NCI-H2081 (cell line): ENCODE data around the gene NPAS4.
"Not testable (repeated sequence)": the region's sequence is repeated elsewhere in the genome, so short reads cannot be mapped to it uniquely, and the experiment has no call there.

Source experiments
- DNase-seq, 2 experiments: peaks; one replicate each; lab custom pipeline; 2025; lab: John Stamatoyannopoulos, UW

Gene NPAS4

DNA sequence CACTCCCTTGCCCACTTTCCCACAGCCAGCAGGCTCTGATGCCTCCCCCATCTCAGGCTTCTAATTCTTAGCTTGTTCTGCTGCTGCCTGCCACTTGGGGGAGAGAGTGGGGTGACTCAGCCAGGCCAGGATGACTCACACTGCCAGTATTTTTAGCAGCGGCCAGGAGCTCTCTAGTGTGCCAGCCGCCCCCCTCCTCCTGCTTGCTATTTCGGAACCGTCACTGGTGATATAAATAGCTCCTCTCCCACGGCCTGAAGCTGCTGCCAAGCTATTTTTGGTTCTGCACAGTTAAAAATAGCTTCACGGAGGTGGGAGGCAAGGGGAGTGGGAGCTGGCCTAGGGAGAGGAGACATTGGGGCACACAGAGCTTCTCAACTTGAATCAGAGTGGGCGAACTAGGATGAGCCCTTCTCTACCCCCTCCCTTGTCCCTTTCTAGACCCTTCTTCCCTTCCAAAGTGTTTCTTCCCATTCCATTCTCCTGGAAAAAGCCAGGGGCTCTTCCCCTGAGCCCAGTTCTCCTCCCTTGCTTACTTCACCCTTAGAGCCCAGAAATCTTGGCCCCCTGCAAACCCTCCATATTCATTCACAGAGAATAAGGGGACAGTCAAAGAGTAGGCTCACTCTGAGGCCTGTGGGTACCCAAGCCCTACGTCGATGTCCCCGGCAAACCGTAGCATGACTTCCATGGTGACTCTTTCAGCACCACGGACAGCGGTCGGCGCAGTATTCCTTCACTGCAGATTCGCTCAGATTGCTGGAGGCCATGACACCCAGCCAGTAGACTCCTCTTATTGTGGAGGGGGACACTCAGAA lies 2.5 kb upstream of the NPAS4 start:
- peak; percentile 45 to 71 for DNase-seq

DNA sequence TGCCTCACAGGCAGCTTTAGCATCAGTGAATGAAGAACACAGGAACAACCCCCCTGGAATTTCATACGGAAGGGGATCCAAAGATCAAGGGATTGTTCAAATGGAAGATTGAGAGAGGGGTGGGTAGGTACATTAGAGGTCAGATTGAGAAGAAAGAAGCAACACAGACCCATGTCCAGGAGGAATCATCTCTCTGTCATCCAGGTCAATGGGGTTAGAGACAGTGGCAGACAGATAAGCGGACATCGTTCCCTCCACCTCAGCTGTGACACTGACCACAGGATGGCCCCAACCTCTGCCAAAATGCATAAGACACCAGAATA lies 1.9 kb upstream of the NPAS4 start:
- no peak for DNase-seq

DNA sequence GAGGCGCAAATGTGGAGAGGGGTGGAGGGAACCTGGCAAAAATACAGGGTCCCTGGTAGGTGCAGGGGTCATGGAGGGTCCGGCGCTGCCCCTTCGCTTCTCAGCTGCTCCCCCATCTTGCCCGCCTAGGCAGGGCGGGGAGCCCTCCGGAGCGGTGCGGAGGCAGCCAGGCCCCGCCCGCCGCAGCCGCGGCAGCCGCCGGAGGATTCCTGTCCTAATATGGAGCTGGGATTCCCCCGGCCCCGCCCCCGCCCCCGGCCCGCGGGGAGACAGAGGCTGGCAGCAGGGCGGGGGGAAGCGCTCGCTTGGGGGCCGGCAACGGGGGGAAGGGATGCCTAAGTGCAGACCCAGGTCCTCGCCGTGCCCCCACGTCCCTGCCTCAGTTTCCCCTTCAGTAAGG lies 1.0 kb upstream of the NPAS4 start:
- DNase-seq, result peak; percentile 28 to 51

DNA sequence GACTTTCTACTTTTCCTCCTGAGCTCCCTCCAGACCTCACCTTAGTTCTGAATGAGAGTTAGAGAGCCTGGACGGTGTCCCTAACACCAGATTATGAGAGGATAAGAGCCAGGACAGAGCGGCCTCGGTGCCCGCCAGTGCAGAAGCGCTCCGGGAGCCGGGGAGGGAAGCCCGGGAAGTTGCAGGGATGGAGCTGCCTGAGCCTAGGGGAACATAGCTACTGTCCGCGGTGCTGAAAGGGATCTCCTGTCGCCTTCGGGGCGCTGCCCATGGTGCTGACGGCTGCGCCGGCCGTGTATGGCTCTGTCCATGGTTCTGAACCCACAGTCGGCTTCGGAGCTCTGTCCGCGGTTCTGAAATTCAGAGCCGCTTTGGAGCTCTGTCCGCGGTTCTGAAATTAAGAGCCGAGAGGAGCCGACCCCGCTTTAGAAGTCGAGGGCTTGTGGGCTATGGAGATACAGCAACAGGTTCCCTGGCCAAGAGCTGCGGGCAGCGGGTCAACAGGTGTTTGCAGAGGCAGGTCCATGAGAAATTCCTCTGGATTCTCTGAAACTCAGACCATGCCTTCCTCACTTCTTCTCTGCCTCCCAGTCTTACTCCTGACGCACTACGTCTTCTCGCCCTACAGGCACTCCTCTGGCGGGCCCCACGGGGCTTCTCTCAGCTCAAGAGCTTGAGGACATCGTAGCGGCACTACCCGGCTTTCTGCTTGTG lies 814 bp downstream of the NPAS4 start:
- no peak for DNase-seq

DNA sequence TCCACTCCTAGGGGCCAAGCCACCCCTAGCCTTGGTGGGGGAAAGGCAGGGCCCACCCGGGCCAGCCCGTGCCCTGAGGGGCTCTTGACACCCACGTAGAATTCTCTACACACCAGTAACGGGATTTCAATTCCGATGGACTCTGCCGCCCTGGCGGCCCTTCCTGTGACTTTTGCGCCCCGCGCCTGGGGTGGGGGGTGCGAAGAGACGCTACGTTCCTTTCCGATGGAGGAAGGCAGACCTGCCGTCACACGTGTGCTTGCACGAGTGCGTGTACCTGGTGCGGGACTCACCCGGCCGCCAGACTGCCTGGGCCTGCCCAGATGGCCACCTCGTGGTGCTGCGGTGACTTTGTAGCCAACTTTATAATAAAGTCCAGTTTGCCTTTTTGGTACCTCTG lies 5.5 kb downstream of the NPAS4 start:
- no peak for DNase-seq

DNA sequence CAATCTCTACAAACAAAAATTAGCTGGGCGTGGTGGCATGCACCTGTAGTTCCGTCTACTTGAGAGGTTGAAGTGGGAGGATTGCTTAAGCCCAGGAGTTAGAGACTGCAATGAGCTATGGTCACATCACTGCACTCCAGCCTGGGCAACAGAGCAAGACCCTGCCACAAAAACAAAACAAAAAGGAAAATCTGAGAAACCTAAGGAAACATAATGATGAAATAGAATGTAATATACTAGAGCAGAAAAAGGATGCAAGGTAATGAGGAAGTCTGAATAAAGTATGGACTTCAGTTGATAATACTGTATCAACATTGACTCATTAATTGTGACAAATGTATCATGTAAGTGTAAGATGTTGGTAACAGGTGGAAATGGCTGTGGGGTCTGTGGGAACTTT lies 8.1 kb downstream of the NPAS4 start:
- no peak for DNase-seq

DNA sequence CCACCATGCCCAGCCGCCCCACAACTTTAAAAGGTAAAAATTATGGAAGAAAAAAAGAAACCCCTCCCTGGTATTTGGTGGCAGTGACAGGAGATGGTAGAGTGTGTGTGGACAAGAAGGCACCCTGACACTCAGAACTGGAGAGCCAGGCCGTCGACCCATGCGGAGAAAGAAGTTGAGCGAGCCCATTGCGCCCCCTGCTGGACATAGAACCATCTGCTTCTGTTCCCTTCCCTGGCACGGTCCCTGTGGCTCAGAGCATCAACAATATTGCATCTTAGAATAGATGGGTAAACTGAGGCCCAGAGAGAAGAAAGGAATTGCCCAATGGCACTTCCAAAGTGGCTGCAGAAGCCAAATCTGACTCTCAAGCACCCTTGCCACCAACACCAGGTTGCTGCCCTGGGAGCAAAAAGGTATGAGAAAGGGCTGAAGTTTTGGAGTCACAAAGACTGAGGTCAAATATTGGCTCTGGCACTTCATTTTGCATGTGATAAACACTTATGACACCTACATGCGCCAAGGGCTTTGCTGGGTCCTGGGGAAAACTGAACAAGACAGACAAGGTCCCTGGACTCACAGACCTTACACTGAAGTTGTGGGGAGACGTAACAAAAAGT lies 9.3 kb downstream of the NPAS4 start:
- peak; percentile 61 to 83 for DNase-seq

DNA sequence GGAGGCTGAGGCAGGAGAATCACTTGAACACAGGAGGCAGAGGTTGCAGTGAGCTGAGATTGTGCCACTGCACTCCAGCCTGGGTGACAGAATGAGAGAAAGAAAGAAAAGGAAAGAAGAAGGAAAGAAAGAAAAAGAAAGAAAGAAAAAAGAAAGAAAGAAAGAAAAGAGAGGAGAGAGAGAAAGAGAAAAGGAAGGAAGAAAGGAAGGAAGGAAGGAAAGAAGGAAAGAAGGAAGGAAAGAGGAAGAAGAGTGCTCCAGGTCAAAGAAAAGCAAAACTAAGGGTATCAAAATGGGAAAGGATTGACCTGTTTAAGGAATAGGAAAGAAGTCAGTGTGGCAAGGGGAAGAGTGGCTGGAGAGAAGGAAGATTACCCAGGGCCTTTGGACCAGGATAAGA lies 10.5 kb downstream of the NPAS4 start:
- DNase-seq, result not testable (repeated sequence)

DNA sequence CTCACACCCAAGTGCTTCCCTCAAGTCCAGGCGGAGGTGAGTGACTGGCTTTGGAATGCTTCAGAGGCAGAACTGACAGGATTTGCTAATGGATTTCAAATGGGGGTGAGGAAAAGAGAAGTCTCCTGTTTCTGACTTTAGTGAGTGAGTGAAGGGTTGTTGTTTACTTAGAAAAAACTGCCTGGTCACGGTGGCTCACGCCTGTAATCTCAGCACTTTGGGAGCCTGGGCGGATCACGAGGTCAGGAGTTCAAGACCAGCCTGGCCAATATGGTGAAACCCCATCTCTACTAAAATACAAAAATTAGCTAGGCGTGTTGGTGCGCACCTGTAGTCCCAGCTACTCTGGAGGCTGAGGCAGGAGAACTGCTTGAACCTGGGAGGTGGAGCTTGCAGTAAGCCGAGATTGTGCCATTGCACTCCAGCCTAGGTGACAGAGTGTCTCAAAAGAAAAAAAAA lies 11.1 kb downstream of the NPAS4 start:
- DNase-seq, result not testable (repeated sequence)

DNA sequence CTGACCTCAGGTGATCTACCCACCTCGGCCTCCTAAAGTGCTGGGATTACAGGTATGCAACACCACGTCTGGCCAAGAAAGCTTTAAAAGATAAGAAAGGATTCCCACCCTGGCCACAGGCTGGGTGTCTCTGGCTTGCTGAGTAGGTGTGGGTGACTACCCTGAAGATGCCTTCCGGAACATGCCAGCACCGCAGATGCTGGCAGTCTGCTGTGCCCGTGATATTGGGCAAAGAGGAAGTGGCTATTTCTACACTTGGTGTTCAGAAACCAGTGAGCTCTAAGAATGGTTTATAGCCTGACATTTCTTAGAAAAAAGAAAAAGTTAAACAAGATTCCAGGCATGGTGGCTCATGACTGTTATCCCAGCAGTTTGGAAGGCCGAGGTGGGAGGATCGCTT lies 11.8 kb downstream of the NPAS4 start:
- no peak for DNase-seq

DNA sequence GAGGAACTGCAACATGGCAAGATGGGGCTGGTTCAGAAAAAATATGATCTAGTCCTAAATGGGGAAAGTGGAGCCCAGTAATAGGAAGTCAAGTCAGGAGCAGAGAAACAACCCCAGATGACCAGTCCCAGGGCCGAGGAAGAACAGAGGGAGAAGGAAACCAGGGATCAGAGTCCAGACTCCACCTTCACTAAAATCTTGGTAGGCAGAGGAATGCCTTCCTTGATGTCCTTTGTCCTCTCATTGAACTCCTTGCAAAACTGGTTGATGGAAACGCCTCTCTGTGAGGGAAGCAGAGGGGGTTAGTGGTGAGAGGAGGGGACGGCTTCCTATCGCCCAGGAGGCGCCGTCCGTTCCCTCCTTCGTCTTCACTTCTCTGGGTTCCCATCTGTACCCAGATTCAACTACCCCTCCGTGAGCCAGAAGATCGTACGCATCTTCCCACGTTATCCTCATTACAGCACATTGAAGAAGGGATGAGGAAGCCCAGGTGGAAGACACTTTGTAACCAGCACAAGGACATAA lies 17.2 kb downstream of the NPAS4 start:
- DNase-seq, result no peak

DNA sequence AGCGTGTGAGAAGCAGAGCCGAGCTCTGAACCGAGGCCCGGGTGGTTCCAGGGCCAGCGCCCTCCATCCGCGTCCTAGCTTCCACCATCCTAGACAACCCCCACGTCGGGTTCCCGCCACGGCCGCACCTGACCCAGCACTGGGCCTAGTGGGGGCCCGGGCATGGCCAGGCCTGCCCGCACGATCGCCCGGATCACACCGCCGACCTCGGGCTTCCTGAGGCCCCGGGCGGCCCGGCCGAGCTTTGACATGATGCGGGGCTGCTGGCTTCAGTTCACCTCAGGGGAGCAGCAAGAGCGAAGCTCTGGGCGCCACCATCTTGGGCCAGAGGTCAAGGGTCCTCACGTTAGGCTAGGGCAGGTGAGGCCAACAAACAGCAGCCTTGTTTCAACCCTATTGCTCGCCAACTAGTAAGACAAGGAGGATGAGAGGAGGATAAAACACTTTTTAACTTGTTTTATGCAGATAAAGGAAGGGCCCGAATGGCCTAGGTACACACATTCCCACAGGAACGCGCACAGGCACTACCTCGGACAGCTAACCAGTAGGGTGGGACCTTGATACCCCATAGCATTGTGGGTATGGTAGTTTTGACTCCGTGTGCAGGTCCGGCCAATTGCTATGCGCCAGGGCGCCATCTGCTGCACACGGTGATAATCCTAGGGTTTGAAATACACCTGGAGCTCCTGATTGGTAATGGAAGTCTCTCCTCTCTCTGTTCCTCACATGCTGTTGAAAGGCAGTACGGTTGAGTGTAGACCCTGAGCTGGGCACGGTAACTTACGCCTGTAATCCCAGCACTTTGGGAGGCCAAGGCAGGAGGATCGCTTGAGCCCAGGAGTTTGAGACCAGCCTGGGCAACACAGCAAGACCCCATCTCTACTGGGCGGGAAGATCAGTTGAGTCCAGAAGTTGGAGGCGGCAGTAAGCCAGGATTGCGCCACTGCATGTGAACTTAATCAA lies 17.9 kb downstream of the NPAS4 start, which contains the start of gene MRPL11:
MRPL11 (minus strand) TSS at position 345 of the 963 bp plus-strand sequence; CDS start at position 251, 94 bp downstream.
- peak; percentile 92 to 97 for DNase-seq

DNA sequence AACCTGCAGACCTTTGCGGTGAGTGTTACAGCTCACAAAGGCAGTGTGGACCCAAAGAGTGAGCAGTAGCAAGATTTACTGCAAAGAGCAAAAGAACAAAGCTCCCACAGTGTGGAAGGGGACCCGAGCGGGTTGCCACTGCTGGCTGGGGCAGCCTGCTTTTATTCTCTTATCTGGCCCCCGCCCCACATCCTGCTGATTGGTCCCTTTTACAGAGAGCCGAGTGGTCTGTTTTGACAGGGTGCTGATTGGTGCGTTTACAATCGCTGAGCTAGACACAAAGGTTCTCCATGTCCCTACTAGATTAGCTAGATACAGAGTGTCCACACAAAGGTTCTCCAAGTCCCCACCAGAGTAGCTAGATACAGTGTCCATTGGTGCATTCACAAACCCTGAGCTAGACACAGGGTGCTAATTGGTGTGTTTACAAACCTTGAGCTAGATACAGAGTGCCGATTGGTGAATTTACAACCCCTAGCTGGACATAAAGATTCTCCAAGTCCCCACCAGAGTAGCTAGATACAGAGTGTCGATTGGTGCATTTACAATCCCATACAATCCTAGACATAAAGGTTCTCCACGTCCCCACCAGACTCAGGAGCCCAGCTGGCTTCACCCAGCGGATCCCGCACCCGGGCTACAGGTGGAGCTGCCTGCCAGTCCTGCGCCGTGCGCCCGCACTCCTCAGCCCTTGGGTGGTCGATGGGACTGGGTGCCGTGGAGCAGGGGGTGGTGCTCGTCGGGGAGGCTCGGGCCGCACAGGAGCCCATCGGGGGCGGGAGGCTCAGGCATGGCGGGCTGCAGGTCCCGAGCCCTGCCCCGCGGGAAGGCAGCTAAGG lies 19.5 kb downstream of the NPAS4 start:
- not testable (repeated sequence) for DNase-seq

DNA sequence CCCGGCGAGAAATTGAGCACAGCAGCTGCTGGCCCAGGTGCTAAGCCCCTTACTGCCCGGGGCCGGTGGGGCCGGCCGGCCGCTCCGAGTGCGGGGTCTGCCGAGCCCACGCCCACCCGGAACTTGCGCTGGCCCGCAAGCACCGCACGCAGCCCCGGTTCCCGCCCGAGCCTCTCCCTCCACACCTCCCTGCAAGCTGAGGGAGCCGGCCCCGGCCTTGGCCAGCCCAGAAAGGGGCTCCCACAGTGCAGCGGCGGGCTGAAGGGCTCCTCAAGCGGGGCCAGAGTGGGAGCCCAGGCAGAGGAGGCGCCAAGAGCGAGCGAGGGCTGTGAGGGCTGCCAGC lies 20.1 kb downstream of the NPAS4 start:
- not testable (repeated sequence) for DNase-seq

DNA sequence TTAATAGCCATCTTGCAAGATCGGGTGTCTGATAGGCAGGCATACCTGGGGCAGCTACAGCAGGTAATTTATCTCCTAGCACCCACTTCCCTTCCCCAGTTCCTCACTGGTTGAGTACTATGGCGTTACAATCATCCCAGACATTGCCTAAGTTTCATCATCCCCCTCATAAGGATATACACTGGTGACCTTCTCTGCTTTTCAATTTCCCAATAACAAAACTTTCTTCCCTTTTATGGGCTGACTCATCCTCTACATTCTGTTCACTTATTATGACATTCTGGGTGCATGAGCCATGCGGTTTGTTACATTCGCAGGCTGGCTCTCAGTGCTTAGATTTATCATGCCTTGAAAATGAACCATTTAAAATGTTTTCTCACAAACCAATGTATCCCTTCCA lies 22.8 kb downstream of the NPAS4 start:
- no peak for DNase-seq

DNA sequence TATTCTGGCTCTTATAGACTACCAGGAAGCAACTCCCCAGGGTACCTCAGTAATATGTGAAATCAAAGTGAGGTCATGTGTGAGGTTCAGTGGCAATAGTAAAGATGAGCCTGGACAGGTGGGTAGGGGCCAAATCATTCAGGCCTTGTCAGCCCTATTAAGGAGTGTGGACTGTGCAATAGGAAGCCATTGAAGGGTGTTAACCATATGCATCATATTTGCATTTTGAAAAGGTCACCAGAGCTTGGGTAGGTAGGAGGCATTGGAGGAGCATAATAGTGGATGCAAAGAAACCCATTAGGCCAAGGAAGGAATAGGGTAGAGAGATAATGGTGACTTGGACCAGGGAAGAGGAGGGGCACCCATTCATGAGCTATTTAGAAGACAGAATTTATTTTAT lies 26.2 kb downstream of the NPAS4 start:
- no peak for DNase-seq

DNA sequence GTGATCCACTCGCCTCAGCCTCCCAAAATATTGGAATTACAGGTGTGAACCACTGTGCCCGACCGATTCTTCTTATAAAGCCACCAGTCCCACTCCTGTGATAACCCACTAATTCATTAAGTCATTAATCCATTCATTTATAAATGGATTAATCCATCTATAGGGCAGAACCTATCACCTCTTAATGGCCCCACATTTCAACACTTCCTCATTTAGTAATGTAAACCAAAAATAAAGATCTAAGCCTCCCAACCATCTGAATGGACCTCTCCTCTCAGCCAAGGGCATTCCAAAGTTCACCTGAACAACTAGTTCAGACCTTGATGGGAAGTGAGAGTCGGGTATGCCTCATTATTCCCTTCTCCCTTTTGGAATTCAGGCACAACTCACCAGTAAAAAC lies 27.7 kb downstream of the NPAS4 start:
- DNase-seq, result no peak

DNA sequence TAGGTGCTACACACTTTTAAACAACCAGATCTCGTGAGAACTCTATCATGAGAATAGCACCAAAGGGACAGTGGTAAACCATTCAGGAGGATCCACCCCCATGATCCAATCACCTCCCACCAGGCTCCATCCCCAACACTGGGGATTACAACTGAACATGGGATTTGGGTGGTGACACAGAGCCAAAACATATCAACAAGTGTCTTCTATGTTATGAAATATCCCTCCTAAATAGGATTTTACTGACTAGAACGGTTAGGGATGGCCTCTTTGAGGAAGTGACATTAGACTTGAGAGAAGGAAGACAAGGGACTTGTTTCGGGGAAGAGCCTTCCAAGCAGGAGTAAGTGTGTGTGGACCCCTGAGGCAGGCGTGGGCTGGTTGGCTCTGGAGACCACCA lies 29.7 kb downstream of the NPAS4 start:
- no peak for DNase-seq

DNA sequence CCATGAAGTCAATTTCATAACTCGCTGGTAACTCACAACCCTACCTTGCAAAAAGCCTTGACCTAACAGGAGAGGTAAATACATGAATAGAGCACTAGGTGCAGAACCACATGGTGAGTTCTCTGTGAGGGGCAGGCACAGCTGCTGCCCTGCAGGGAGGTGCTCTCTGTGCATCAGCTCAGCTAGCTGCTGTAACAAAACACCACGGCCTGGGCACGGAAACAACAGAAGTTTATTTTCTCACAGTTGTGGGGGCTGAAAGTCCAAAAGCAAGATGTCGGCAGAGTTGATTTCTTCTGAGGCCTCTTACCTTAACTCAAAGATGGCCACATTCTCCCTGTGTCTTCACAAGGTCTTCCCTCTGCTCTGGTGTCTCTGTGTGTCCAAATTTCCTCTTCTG lies 30.8 kb downstream of the NPAS4 start:
- DNase-seq, result no peak

DNA sequence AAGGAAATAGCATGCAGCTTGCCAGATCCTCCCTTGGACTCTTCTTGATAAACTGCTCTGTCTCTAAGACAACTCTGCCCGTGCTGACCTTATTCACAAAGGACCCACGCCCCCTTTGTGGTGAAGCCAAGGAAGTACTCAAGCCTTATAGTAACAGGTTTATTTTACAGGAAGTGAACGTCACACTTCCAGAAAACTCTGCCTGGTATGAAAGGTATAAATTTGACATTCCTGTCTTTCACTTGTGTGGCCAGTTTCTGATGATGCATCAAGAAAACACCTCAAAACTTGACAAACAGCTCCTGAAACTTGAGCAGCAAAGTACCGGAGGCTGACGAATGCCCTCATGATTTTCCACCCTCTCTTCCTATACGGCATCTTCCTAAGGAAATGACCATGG lies 33.4 kb downstream of the NPAS4 start:
- DNase-seq, result no peak

DNA sequence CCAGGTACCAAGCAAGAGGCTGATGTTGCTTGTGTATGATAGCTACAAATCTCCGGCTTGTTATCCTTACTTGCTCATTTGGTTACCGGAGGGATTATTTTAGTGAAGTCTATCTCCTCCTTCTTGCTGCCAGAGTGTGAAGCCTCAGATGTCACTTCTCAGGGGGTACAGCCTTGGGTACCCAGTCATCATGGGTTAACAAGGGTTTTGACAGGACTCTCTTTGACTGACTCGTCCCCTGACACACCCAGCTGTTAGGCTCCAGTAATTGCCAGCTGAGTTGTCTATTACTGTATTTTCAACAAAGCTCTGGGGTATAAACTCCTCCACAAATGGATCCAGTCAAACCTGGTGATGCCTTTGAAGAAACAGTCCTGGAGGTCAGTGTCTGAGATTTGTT lies 34.0 kb downstream of the NPAS4 start:
- DNase-seq, result no peak
